ENCODE measurements around the gene CD58. TPM values are rescaled to one million over a fixed set of nuclear protein-coding genes. Genes with fewer than 3 reads are reported as not detected.

Gene CD58
- total RNA-seq, 1 donor from 2014 or later = 7.0 TPM

DNA sequence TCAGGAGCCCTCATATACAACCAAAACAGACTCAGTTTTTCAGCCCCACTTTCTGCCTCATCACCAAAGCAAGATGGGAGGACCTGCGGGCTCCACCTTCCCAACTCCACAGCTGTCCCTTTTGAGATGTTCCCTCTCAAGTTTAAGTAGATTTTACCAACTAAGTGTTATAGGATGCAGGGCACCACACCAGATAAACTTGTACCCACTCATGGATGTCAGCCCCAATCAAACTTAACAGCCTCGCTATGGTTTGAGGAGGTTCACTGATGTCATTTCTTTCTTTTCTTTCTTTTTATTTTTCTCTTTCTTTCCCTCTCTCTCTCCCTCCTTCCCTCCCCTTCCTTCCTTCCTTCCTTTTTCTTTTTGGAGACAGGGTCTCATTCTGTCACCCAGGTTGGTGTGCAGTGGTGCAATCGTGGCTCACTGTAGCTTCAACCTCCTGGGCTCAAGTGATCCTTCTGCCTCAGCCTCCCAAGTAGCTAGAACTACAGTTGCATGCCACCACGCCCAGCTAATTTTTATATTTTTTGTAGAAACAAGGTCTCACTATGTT lies 13.4 kb downstream of the CD58 start:
- peaks cover 2% of the 10 kb centered on the region for H3K9me3 Mint-ChIP-seq (ENCODE audit: low read depth)
- DNase-seq (ENCODE audit: low spot score, unreplicated experiment) = no peak
- no peak overlapping the region for H3K27ac Mint-ChIP-seq
- no peaks in the 10 kb centered on the region for H3K27me3 Mint-ChIP-seq
- TF ChIP-seq, protein P1, sequence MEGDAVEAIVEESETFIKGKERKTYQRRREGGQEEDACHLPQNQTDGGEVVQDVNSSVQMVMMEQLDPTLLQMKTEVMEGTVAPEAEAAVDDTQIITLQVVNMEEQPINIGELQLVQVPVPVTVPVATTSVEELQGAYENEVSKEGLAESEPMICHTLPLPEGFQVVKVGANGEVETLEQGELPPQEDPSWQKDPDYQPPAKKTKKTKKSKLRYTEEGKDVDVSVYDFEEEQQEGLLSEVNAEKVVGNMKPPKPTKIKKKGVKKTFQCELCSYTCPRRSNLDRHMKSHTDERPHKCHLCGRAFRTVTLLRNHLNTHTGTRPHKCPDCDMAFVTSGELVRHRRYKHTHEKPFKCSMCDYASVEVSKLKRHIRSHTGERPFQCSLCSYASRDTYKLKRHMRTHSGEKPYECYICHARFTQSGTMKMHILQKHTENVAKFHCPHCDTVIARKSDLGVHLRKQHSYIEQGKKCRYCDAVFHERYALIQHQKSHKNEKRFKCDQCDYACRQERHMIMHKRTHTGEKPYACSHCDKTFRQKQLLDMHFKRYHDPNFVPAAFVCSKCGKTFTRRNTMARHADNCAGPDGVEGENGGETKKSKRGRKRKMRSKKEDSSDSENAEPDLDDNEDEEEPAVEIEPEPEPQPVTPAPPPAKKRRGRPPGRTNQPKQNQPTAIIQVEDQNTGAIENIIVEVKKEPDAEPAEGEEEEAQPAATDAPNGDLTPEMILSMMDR (IDR thresholded peaks at IDR 0.05; ENCODE audit: unreplicated experiment) = no peak
- peaks cover under 1% of the 10 kb centered on the region for H3K36me3 Mint-ChIP-seq (ENCODE audit: insufficient read depth)
- H3K4me1 Mint-ChIP-seq (ENCODE audit: low read depth) = no peaks in the 10 kb centered on the region
- H3K4me3 Mint-ChIP-seq (ENCODE audit: low read depth) = no peak overlapping the region

DNA sequence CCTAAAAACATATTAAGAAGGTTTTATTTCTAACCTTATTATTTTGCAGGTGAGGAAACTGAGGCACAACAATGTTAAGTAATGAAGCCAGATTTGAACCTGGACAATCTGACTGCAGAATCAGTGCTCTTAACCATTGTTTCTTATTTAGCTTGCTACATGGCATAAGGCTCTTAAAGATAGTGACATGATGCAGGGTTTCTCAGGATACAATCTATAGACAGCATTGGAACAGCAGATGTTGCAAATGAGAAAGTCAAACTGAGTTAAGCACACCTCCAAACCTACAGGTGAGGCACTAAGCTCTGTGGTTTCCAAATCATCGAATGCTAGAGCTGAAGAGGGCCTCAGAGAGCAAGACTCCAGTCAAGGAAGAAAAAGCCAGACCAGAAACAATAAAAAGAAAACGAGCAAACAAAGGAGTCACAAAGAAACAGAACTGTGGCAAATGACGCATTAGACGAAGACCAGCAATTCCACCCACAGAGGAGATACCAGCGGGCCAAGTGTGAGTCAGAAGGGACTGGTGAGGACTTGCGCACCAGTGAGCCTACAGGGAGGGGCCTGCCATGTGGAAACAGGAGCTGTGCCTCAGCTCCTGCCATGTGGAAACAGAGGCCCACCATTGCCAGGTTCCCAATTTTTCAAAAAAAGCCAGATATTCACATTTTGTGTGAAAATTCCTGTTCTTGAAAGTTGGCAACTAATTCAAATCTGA lies 14.4 kb downstream of the CD58 start:
- H3K4me3 Mint-ChIP-seq (ENCODE audit: low read depth) = no peak overlapping the region
- H3K4me1 Mint-ChIP-seq (ENCODE audit: low read depth) = no peaks in the 10 kb centered on the region
- H3K27me3 Mint-ChIP-seq = no peaks in the 10 kb centered on the region
- DNase-seq (ENCODE audit: low spot score, unreplicated experiment) = no peak
- H3K36me3 Mint-ChIP-seq (ENCODE audit: insufficient read depth) = no peaks in the 10 kb centered on the region
- TF ChIP-seq, protein P1 (IDR thresholded peaks at IDR 0.05; ENCODE audit: unreplicated experiment) = no peak
- H3K9me3 Mint-ChIP-seq (ENCODE audit: low read depth) = no peaks in the 10 kb centered on the region
- no peak overlapping the region for H3K27ac Mint-ChIP-seq

DNA sequence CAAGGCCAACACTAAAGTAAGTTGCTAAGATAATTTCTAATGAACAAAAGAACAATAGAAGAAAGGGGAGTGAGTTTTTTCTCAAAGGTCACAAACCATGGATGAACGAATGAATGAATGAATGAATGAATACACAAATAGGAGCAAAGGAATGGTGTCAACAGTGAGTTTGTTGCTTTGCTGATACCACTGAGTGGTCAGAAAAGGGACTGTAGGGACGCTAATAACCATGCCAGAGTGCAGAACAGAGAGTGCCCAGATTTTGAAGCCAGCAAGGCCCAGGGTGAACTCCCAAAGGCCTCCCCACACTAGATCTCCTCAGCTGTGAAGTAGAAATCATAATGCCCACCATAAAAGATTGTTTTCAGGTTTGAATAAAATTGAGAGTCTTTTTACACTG lies 15.9 kb downstream of the CD58 start:
- no peak for DNase-seq (ENCODE audit: low spot score, unreplicated experiment)
- no peaks in the 10 kb centered on the region for H3K9me3 Mint-ChIP-seq (ENCODE audit: low read depth)
- TF ChIP-seq, protein P1 (IDR thresholded peaks at IDR 0.05; ENCODE audit: unreplicated experiment) = no peak
- no peak overlapping the region for H3K27ac Mint-ChIP-seq
- no peak overlapping the region for H3K4me3 Mint-ChIP-seq (ENCODE audit: low read depth)
- no peaks in the 10 kb centered on the region for H3K27me3 Mint-ChIP-seq
- no peaks in the 10 kb centered on the region for H3K36me3 Mint-ChIP-seq (ENCODE audit: insufficient read depth)
- no peaks in the 10 kb centered on the region for H3K4me1 Mint-ChIP-seq (ENCODE audit: low read depth)

DNA sequence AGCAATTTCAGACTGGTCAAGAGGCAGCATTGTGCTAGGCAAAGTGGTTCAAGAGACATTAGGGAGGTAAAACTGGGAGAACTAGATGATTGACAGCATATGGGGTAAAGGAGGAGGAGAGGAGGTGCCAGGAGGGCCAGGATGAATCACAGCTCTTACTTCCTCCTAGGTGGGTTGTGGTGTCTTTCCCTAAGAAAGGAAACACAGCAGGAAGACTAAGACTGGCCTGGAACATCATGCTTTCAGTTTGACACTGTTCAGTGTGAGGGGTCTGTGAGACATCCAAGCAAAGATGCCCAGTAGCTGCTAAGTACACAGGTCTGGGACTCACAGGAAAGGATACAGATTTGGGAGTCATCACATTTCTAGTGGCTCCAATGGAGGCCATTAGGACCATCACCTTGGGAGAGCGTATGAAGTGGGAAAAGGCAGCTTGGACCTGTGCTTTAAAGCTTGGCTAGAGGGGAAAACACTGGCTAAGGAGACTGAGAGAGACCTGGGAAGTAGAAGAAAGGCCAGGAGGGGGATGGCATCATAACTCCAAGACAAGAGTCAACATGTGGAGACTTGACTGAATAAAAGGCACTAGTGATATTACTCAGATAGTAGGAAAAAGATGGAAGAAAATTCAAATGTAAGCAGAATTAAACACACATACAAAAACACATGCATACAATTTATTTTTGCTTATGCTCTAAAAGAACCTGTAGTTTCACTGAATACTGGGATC lies 17.3 kb downstream of the CD58 start:
- Mint-ChIP-seq H3K4me3 (ENCODE audit: low read depth) (no peak overlapping the region), H3K4me1 (ENCODE audit: low read depth) (no peaks in the 10 kb centered on the region), H3K27me3 (no peaks in the 10 kb centered on the region), H3K27ac (no peak overlapping the region), H3K9me3 (ENCODE audit: low read depth) (no peaks in the 10 kb centered on the region), H3K36me3 (ENCODE audit: insufficient read depth) (no peaks in the 10 kb centered on the region)
- no peak for DNase-seq (ENCODE audit: low spot score, unreplicated experiment)
- TF ChIP-seq, protein P1 (IDR thresholded peaks at IDR 0.05; ENCODE audit: unreplicated experiment) = no peak

DNA sequence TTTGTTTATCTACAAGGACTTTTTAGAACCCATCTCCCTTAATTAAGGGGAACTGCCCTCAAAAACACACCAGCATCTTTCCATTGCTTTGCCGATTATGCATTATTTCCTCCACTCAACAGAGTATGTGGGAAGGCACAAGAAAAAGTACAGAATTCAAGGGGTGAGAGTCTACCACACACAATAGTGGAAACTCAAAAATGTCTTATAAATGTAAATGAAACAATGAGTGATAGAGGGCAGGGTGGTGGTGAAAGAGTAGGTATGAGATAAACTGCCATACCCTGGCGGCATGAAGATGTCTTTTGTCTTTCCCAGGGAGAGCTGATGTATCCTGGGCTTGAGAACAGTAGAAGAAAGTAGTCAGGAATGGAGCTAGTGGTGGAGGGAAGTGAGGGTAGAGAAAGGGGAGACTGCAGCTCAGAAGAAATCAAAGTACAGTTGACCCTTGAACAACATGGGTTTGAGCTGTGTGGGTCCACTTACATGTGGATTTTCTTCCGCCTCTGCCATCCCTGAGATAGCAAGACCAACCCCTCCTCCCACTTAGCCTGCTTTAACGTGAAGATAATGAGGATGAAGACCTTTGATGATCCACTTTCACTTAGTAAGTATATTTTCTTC lies 24.4 kb downstream of the CD58 start:
- H3K4me1 Mint-ChIP-seq (ENCODE audit: low read depth) = peaks cover 2% of the 10 kb centered on the region
- TF ChIP-seq, protein P1 (IDR thresholded peaks at IDR 0.05; ENCODE audit: unreplicated experiment) = no peak
- H3K9me3 Mint-ChIP-seq (ENCODE audit: low read depth) = no peaks in the 10 kb centered on the region
- no peak overlapping the region for H3K4me3 Mint-ChIP-seq (ENCODE audit: low read depth)
- no peak overlapping the region for H3K27ac Mint-ChIP-seq
- no peaks in the 10 kb centered on the region for H3K27me3 Mint-ChIP-seq
- DNase-seq (ENCODE audit: low spot score, unreplicated experiment) = no peak
- H3K36me3 Mint-ChIP-seq (ENCODE audit: insufficient read depth) = peaks cover 8% of the 10 kb centered on the region
